ENCODE measurements around the gene UBE2D2.
"Not testable (repeated sequence)": the region's sequence is repeated elsewhere in the genome, so short reads cannot be mapped to it uniquely, and the experiment has no call there.

UBE2D2 gene

DNA sequence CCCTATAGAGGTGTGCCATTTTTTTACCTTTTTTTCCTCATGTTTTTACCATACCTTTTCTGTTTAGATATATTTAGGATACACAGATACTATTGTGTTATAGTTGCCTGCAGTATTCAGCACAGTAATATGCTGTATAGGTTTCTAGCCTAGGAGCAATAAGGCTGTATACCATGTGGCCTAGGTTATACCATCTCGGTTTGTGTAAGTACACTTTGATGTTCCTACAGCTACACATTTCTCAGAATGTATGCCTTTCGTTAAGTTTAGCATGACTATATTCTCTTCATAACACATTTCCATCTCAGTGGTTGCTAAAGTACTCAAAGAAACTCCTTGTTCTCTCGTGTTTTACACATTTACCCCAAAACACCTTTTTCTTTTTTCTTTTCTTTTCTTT, 23.0 kb downstream of the UBE2D2 start:
- Histone ChIP-seq H2AFZ (ENCODE audit: low read length) (no peak overlapping the region), H3K18ac (ENCODE audit: low read length) (no peak overlapping the region), H3K36me3 (replicated peaks in 1 of 2; ENCODE audit: control insufficient read depth in 2 of 2, insufficient read depth in 2 of 2, low read length in 2 of 2) (peaks cover 4 to 68% of the 10 kb centered on the region in 2 donors), H3K27ac (replicated peaks; ENCODE audit: low read length) (no peak overlapping the region), H2BK5ac (ENCODE audit: low read length) (no peak overlapping the region), H3K23ac (ENCODE audit: low read depth, low read length, poor library complexity) (no peak overlapping the region), H2BK12ac (ENCODE audit: low read length) (no peak overlapping the region), H3K9me3 (replicated peaks in 1 of 2; ENCODE audit: control insufficient read depth in 2 of 2, insufficient read depth in 1 of 2, low read depth in 1 of 2, low read length in 2 of 2) (peaks cover 0 to 4% of the 10 kb centered on the region in 2 donors), H3K4ac (ENCODE audit: low read length) (no peak overlapping the region), H3K27me3 (ENCODE audit: control insufficient read depth in 3 of 3, insufficient read depth in 3 of 3, low read depth in 1 of 3, low read length in 3 of 3) (no peaks in the 10 kb centered on the region), H4K91ac (ENCODE audit: low read depth, low read length, poor library complexity) (no peak overlapping the region), H3K4me1 (ENCODE audit: control insufficient read depth in 2 of 2, insufficient read depth in 1 of 2, low read depth in 1 of 2, low read length in 2 of 2) (no peaks in the 10 kb centered on the region), H3K4me3 (ENCODE audit: low read length in 2 of 2) (no peak overlapping the region), H2BK120ac (ENCODE audit: low read depth, low read length) (no peak overlapping the region), H3K14ac (ENCODE audit: low read length) (no peak overlapping the region), H2BK15ac (ENCODE audit: low read length) (no peak overlapping the region), H4K8ac (ENCODE audit: low read depth, low read length) (no peak overlapping the region), H3K79me1 (ENCODE audit: low read depth, low read length) (peaks cover 13% of the 10 kb centered on the region), H3K9ac (ENCODE audit: low read depth, low read length, poor library complexity) (no peak overlapping the region), H2AK5ac (ENCODE audit: low read depth, low read length) (no peak overlapping the region), H3K4me2 (ENCODE audit: insufficient read depth, low read length, poor library complexity, severe bottlenecking) (no peak overlapping the region)
- WGBS, 2 donors (ENCODE audit: extremely low coverage in 2 of 2, insufficient read length in 2 of 2, insufficient replicate concordance in 1 of 2), result no CpG with 5 or more reads among the region's 3 CpGs
- no peak for DNase-seq (ENCODE audit: low spot score)

DNA sequence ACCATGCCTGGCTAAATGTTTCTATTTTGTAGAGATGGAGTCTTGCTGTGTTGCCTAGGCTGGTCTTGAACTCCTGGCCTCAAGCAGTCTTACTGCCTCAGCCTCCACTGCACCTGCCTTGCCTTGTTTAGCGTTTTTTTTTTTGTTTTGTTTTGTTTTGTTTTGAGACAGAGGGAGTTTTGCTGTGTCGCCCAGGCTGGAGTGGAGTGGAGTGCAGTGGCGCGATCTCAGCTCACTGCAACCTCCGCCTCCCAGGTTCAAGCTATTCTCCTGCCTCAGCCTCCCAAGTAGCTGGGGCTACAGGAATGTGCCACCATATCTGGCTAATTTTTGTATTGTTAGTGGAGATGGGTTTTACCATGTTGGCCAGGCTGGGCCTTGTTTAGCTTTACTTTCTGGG, 27.0 kb downstream of the UBE2D2 start:
- not testable (repeated sequence) for H2AFZ ChIP-seq (ENCODE audit: low read length); H2BK5ac ChIP-seq (ENCODE audit: low read length); H3K27ac ChIP-seq (replicated peaks; ENCODE audit: low read length); H3K9ac ChIP-seq (ENCODE audit: low read depth, low read length, poor library complexity); H3K9me3 ChIP-seq (replicated peaks in 1 of 2; ENCODE audit: control insufficient read depth in 2 of 2, insufficient read depth in 1 of 2, low read depth in 1 of 2, low read length in 2 of 2); H3K27me3 ChIP-seq (ENCODE audit: control insufficient read depth in 3 of 3, insufficient read depth in 3 of 3, low read depth in 1 of 3, low read length in 3 of 3); H3K79me1 ChIP-seq (ENCODE audit: low read depth, low read length); H3K4me2 ChIP-seq (ENCODE audit: insufficient read depth, low read length, poor library complexity, severe bottlenecking); H2BK12ac ChIP-seq (ENCODE audit: low read length); H3K4me3 ChIP-seq (ENCODE audit: low read length in 2 of 2); H3K4ac ChIP-seq (ENCODE audit: low read length); H3K18ac ChIP-seq (ENCODE audit: low read length); H2BK120ac ChIP-seq (ENCODE audit: low read depth, low read length); H3K23ac ChIP-seq (ENCODE audit: low read depth, low read length, poor library complexity); H4K8ac ChIP-seq (ENCODE audit: low read depth, low read length); H4K91ac ChIP-seq (ENCODE audit: low read depth, low read length, poor library complexity); H3K4me1 ChIP-seq (ENCODE audit: control insufficient read depth in 2 of 2, insufficient read depth in 1 of 2, low read depth in 1 of 2, low read length in 2 of 2); DNase-seq (ENCODE audit: low spot score); H3K14ac ChIP-seq (ENCODE audit: low read length); H2BK15ac ChIP-seq (ENCODE audit: low read length); H2AK5ac ChIP-seq (ENCODE audit: low read depth, low read length)
- WGBS, 2 donors (ENCODE audit: extremely low coverage in 2 of 2, insufficient read length in 2 of 2, insufficient replicate concordance in 1 of 2), result no CpG with 5 or more reads among the region's 5 CpGs
- H3K36me3 ChIP-seq (replicated peaks in 1 of 2; ENCODE audit: control insufficient read depth in 2 of 2, insufficient read depth in 2 of 2, low read length in 2 of 2), result peaks cover 4 to 60% of the 10 kb centered on the region in 2 donors

DNA sequence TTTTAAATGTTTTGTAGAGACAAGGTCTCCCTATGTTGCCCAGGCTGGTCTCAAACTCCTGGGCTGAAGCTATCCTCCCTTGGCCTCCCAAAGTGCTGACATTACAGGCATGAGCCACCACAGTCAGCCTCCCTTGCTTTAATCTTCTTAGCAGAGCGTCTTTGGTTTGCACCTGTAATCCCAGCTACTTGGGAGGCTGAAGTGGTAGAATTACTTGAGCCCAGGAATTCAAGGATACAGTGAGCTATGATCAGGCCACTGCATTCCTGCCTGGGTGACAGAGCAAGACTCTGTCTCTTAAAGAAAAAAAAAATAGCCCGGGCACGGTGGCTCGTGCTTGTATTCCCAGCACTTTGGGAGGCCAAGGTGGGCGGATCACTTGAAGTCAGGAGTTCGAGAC, 27.8 kb downstream of the UBE2D2 start:
- H3K36me3 ChIP-seq (replicated peaks in 1 of 2; ENCODE audit: control insufficient read depth in 2 of 2, insufficient read depth in 2 of 2, low read length in 2 of 2), result peaks cover 4 to 57% of the 10 kb centered on the region in 2 donors
- H4K8ac ChIP-seq (ENCODE audit: low read depth, low read length), result no peak overlapping the region
- peaks cover 8% of the 10 kb centered on the region for H3K79me1 ChIP-seq (ENCODE audit: low read depth, low read length)

GRCh38 chr5:139592289-139592688, 31.1 kb downstream of the UBE2D2 start:
- DNase-seq (ENCODE audit: low spot score), result no peak
- WGBS, 2 donors (ENCODE audit: extremely low coverage in 2 of 2, insufficient read length in 2 of 2, insufficient replicate concordance in 1 of 2), result no CpG with 5 or more reads among the region's 3 CpGs
- no peak overlapping the region for H3K4me3 ChIP-seq (ENCODE audit: low read length in 2 of 2)
- peaks cover 0 to 3% of the 10 kb centered on the region in 2 donors for H3K4me1 ChIP-seq (ENCODE audit: control insufficient read depth in 2 of 2, insufficient read depth in 1 of 2, low read depth in 1 of 2, low read length in 2 of 2)
- H2BK15ac ChIP-seq (ENCODE audit: low read length), result no peak overlapping the region
- H4K8ac ChIP-seq (ENCODE audit: low read depth, low read length), result no peak overlapping the region
- peaks cover 12% of the 10 kb centered on the region for H3K79me1 ChIP-seq (ENCODE audit: low read depth, low read length)
- H3K27ac ChIP-seq (replicated peaks; ENCODE audit: low read length), result no peak overlapping the region
- H3K23ac ChIP-seq (ENCODE audit: low read depth, low read length, poor library complexity), result no peak overlapping the region
- H2BK12ac ChIP-seq (ENCODE audit: low read length), result no peak overlapping the region
- H4K91ac ChIP-seq (ENCODE audit: low read depth, low read length, poor library complexity), result no peak overlapping the region
- no peak overlapping the region for H3K9ac ChIP-seq (ENCODE audit: low read depth, low read length, poor library complexity)
- no peak overlapping the region for H3K4ac ChIP-seq (ENCODE audit: low read length)
- peaks cover 4 to 46% of the 10 kb centered on the region in 2 donors for H3K36me3 ChIP-seq (replicated peaks in 1 of 2; ENCODE audit: control insufficient read depth in 2 of 2, insufficient read depth in 2 of 2, low read length in 2 of 2)
- H2AFZ ChIP-seq (ENCODE audit: low read length), result no peak overlapping the region
- H3K14ac ChIP-seq (ENCODE audit: low read length), result no peak overlapping the region
- no peaks in the 10 kb centered on the region for H3K9me3 ChIP-seq (replicated peaks in 1 of 2; ENCODE audit: control insufficient read depth in 2 of 2, insufficient read depth in 1 of 2, low read depth in 1 of 2, low read length in 2 of 2)
- H2BK120ac ChIP-seq (ENCODE audit: low read depth, low read length), result no peak overlapping the region
- H2BK5ac ChIP-seq (ENCODE audit: low read length), result no peak overlapping the region
- H2AK5ac ChIP-seq (ENCODE audit: low read depth, low read length), result no peak overlapping the region
- no peaks in the 10 kb centered on the region for H3K27me3 ChIP-seq (ENCODE audit: control insufficient read depth in 3 of 3, insufficient read depth in 3 of 3, low read depth in 1 of 3, low read length in 3 of 3)
- no peak overlapping the region for H3K4me2 ChIP-seq (ENCODE audit: insufficient read depth, low read length, poor library complexity, severe bottlenecking)
- no peak overlapping the region for H3K18ac ChIP-seq (ENCODE audit: low read length)

More for the DNA sequence above, 27.8 kb downstream of the UBE2D2 start:
- WGBS, 2 donors (ENCODE audit: extremely low coverage in 2 of 2, insufficient read length in 2 of 2, insufficient replicate concordance in 1 of 2), result no CpG with 5 or more reads among the region's 6 CpGs
- Histone ChIP-seq H2BK120ac (ENCODE audit: low read depth, low read length) (no peak overlapping the region), H3K4me1 (ENCODE audit: control insufficient read depth in 2 of 2, insufficient read depth in 1 of 2, low read depth in 1 of 2, low read length in 2 of 2) (peaks cover 0 to 3% of the 10 kb centered on the region in 2 donors), H3K9ac (ENCODE audit: low read depth, low read length, poor library complexity) (no peak overlapping the region), H3K14ac (ENCODE audit: low read length) (no peak overlapping the region), H3K4ac (ENCODE audit: low read length) (no peak overlapping the region), H3K27ac (replicated peaks; ENCODE audit: low read length) (no peak overlapping the region), H3K27me3 (ENCODE audit: control insufficient read depth in 3 of 3, insufficient read depth in 3 of 3, low read depth in 1 of 3, low read length in 3 of 3) (no peaks in the 10 kb centered on the region), H3K4me3 (ENCODE audit: low read length in 2 of 2) (no peak overlapping the region), H2BK15ac (ENCODE audit: low read length) (no peak overlapping the region), H3K23ac (ENCODE audit: low read depth, low read length, poor library complexity) (no peak overlapping the region), H3K4me2 (ENCODE audit: insufficient read depth, low read length, poor library complexity, severe bottlenecking) (no peak overlapping the region), H2AK5ac (ENCODE audit: low read depth, low read length) (no peak overlapping the region), H2BK12ac (ENCODE audit: low read length) (no peak overlapping the region), H3K9me3 (replicated peaks in 1 of 2; ENCODE audit: control insufficient read depth in 2 of 2, insufficient read depth in 1 of 2, low read depth in 1 of 2, low read length in 2 of 2) (no peaks in the 10 kb centered on the region), H2BK5ac (ENCODE audit: low read length) (no peak overlapping the region), H3K18ac (ENCODE audit: low read length) (no peak overlapping the region), H4K91ac (ENCODE audit: low read depth, low read length, poor library complexity) (no peak overlapping the region), H2AFZ (ENCODE audit: low read length) (no peak overlapping the region)
- DNase-seq (ENCODE audit: low spot score), result no peak

Data from neuronal stem cell (in vitro differentiated cells).